GM21528 (cell line): ENCODE measurements around the gene INAVA.
"Not testable (repeated sequence)": the region's sequence is repeated elsewhere in the genome, so short reads cannot be mapped to it uniquely, and the experiment has no call there.

ENCODE experiments used
- ATAC-seq: cut with Tn5 transposase; IDR thresholded peaks from one replicate; pipeline ENCODE4 v1.9.1; 2021; ENCODE audit warnings: mild to moderate bottlenecking, moderate library complexity; ENCODE audit not compliant: unreplicated experiment, low FRiP score

Gene INAVA

GRCh38 chr1:200916681-200917080 is 22.0 kb downstream of the INAVA start:
- ATAC-seq = no peak

- no peak for ATAC-seq
These were observed 22.7 kb downstream of the INAVA start for GRCh38 chr1:200917291-200917817.

- ATAC-seq = no peak
These were observed 23.3 kb downstream of the INAVA start for GRCh38 chr1:200918006-200918405.

- ATAC-seq = no peak
These were observed 24.7 kb downstream of the INAVA start for GRCh38 chr1:200919386-200919785.

GRCh38 chr1:200921571-200922110 is 26.9 kb downstream of the INAVA start:
- ATAC-seq = no peak

- no peak for ATAC-seq
These were observed 27.7 kb downstream of the INAVA start for GRCh38 chr1:200922406-200922805.

GRCh38 chr1:200923601-200924000 is 28.9 kb downstream of the INAVA start:
- no peak for ATAC-seq

- ATAC-seq = no peak
These were observed 31.1 kb downstream of the INAVA start for GRCh38 chr1:200925831-200926230.

GRCh38 chr1:200929530-200930278 is 35.0 kb downstream of the INAVA start:
- no peak for ATAC-seq

GRCh38 chr1:200930285-200930684 is 35.6 kb downstream of the INAVA start:
- not testable (repeated sequence) for ATAC-seq

- ATAC-seq = no peak
These were observed 37.1 kb downstream of the INAVA start for GRCh38 chr1:200931776-200932175.

- no peak for ATAC-seq
These were observed 40.1 kb downstream of the INAVA start for GRCh38 chr1:200934676-200935245.

- ATAC-seq = not testable (repeated sequence)
These were observed 40.7 kb downstream of the INAVA start for GRCh38 chr1:200935286-200935962.

GRCh38 chr1:200938955-200939354 is 44.3 kb downstream of the INAVA start:
- ATAC-seq = no peak

- ATAC-seq = no peak
These were observed 50.4 kb downstream of the INAVA start for GRCh38 chr1:200945111-200945510.

GRCh38 chr1:200947059-200947566 is 52.4 kb downstream of the INAVA start:
- ATAC-seq = no peak

- ATAC-seq = no peak
These were observed 54.9 kb downstream of the INAVA start for GRCh38 chr1:200949626-200950025.

- ATAC-seq = no peak
These were observed 56.3 kb downstream of the INAVA start for GRCh38 chr1:200951016-200951415.

- no peak for ATAC-seq
These were observed 59.7 kb downstream of the INAVA start for GRCh38 chr1:200954434-200954833.

GRCh38 chr1:200958597-200958996 is 63.9 kb downstream of the INAVA start:
- no peak for ATAC-seq

GRCh38 chr1:200959411-200959921 is 64.8 kb downstream of the INAVA start:
- no peak for ATAC-seq
